ENCODE results near the gene THRB.

The THRB gene

GRCh38 chr3:24117508-24117907 is 377.1 kb downstream of the THRB start:
- Histone ChIP-seq H3K23ac (ENCODE audit: low read depth, low read length, poor library complexity) (no peak overlapping the region), H4K91ac (ENCODE audit: low read depth, low read length, poor library complexity) (no peak overlapping the region), H2AK5ac (ENCODE audit: low read depth, low read length) (no peak overlapping the region), H3K9me3 (replicated peaks in 1 of 2; ENCODE audit: control insufficient read depth in 2 of 2, insufficient read depth in 1 of 2, low read depth in 1 of 2, low read length in 2 of 2) (no peaks in the 10 kb centered on the region), H3K18ac (ENCODE audit: low read length) (no peak overlapping the region), H2BK5ac (ENCODE audit: low read length) (no peak overlapping the region), H3K14ac (ENCODE audit: low read length) (no peak overlapping the region), H3K4me1 (ENCODE audit: control insufficient read depth in 2 of 2, insufficient read depth in 1 of 2, low read depth in 1 of 2, low read length in 2 of 2) (no peaks in the 10 kb centered on the region), H2AFZ (ENCODE audit: low read length) (no peak overlapping the region), H2BK12ac (ENCODE audit: low read length) (no peak overlapping the region), H3K9ac (ENCODE audit: low read depth, low read length, poor library complexity) (no peak overlapping the region), H3K27ac (replicated peaks; ENCODE audit: low read length) (no peak overlapping the region), H3K4me3 (ENCODE audit: low read length in 2 of 2) (no peak overlapping the region), H2BK120ac (ENCODE audit: low read depth, low read length) (no peak overlapping the region), H2BK15ac (ENCODE audit: low read length) (no peak overlapping the region), H3K36me3 (replicated peaks in 1 of 2; ENCODE audit: control insufficient read depth in 2 of 2, insufficient read depth in 2 of 2, low read length in 2 of 2) (no peaks in the 10 kb centered on the region), H4K8ac (ENCODE audit: low read depth, low read length) (no peak overlapping the region), H3K4ac (ENCODE audit: low read length) (no peak overlapping the region), H3K4me2 (ENCODE audit: insufficient read depth, low read length, poor library complexity, severe bottlenecking) (no peak overlapping the region), H3K79me1 (ENCODE audit: low read depth, low read length) (no peaks in the 10 kb centered on the region), H3K27me3 (ENCODE audit: control insufficient read depth in 3 of 3, insufficient read depth in 3 of 3, low read depth in 1 of 3, low read length in 3 of 3) (no peaks in the 10 kb centered on the region)
- WGBS, 2 donors (ENCODE audit: extremely low coverage in 2 of 2, insufficient read length in 2 of 2, insufficient replicate concordance in 1 of 2), result no CpG with 5 or more reads among the region's 1 CpG
- DNase-seq (ENCODE audit: low spot score), result no peak

GRCh38 chr3:24111711-24112110 is 382.9 kb downstream of the THRB start:
- no peak overlapping the region for H3K18ac ChIP-seq (ENCODE audit: low read length)

GRCh38 chr3:24110051-24110450 is 384.6 kb downstream of the THRB start:
- Histone ChIP-seq H3K4me3 (ENCODE audit: low read length in 2 of 2) (no peak overlapping the region), H2AK5ac (ENCODE audit: low read depth, low read length) (no peak overlapping the region), H2BK120ac (ENCODE audit: low read depth, low read length) (no peak overlapping the region), H2BK15ac (ENCODE audit: low read length) (no peak overlapping the region), H4K8ac (ENCODE audit: low read depth, low read length) (no peak overlapping the region), H3K4ac (ENCODE audit: low read length) (no peak overlapping the region), H3K27me3 (ENCODE audit: control insufficient read depth in 3 of 3, insufficient read depth in 3 of 3, low read depth in 1 of 3, low read length in 3 of 3) (no peaks in the 10 kb centered on the region), H2BK12ac (ENCODE audit: low read length) (no peak overlapping the region), H3K18ac (ENCODE audit: low read length) (no peak overlapping the region), H3K4me2 (ENCODE audit: insufficient read depth, low read length, poor library complexity, severe bottlenecking) (no peak overlapping the region), H2AFZ (ENCODE audit: low read length) (no peak overlapping the region), H3K36me3 (replicated peaks in 1 of 2; ENCODE audit: control insufficient read depth in 2 of 2, insufficient read depth in 2 of 2, low read length in 2 of 2) (no peaks in the 10 kb centered on the region), H3K9ac (ENCODE audit: low read depth, low read length, poor library complexity) (no peak overlapping the region), H2BK5ac (ENCODE audit: low read length) (no peak overlapping the region), H3K4me1 (ENCODE audit: control insufficient read depth in 2 of 2, insufficient read depth in 1 of 2, low read depth in 1 of 2, low read length in 2 of 2) (no peaks in the 10 kb centered on the region), H4K91ac (ENCODE audit: low read depth, low read length, poor library complexity) (no peak overlapping the region), H3K27ac (replicated peaks; ENCODE audit: low read length) (no peak overlapping the region), H3K79me1 (ENCODE audit: low read depth, low read length) (no peaks in the 10 kb centered on the region), H3K9me3 (replicated peaks in 1 of 2; ENCODE audit: control insufficient read depth in 2 of 2, insufficient read depth in 1 of 2, low read depth in 1 of 2, low read length in 2 of 2) (no peaks in the 10 kb centered on the region), H3K14ac (ENCODE audit: low read length) (no peak overlapping the region), H3K23ac (ENCODE audit: low read depth, low read length, poor library complexity) (no peak overlapping the region)
- no peak for DNase-seq (ENCODE audit: low spot score)
- WGBS, 2 donors (ENCODE audit: extremely low coverage in 2 of 2, insufficient read length in 2 of 2, insufficient replicate concordance in 1 of 2), result no CpG with 5 or more reads among the region's 1 CpG

More at GRCh38 chr3:24111711-24112110, 382.9 kb downstream of the THRB start:
- no peaks in the 10 kb centered on the region for H3K9me3 ChIP-seq (replicated peaks in 1 of 2; ENCODE audit: control insufficient read depth in 2 of 2, insufficient read depth in 1 of 2, low read depth in 1 of 2, low read length in 2 of 2)
- no peak for DNase-seq (ENCODE audit: low spot score)
- H3K4me2 ChIP-seq (ENCODE audit: insufficient read depth, low read length, poor library complexity, severe bottlenecking), result no peak overlapping the region
- H3K23ac ChIP-seq (ENCODE audit: low read depth, low read length, poor library complexity), result no peak overlapping the region
- no peak overlapping the region for H3K27ac ChIP-seq (replicated peaks; ENCODE audit: low read length)
- no peaks in the 10 kb centered on the region for H3K79me1 ChIP-seq (ENCODE audit: low read depth, low read length)
- no peak overlapping the region for H2BK120ac ChIP-seq (ENCODE audit: low read depth, low read length)
- H2AFZ ChIP-seq (ENCODE audit: low read length), result no peak overlapping the region
- H3K14ac ChIP-seq (ENCODE audit: low read length), result no peak overlapping the region
- H3K9ac ChIP-seq (ENCODE audit: low read depth, low read length, poor library complexity), result no peak overlapping the region
- no peak overlapping the region for H2AK5ac ChIP-seq (ENCODE audit: low read depth, low read length)
- no peak overlapping the region for H3K4ac ChIP-seq (ENCODE audit: low read length)
- H3K36me3 ChIP-seq (replicated peaks in 1 of 2; ENCODE audit: control insufficient read depth in 2 of 2, insufficient read depth in 2 of 2, low read length in 2 of 2), result no peaks in the 10 kb centered on the region
- no peak overlapping the region for H2BK5ac ChIP-seq (ENCODE audit: low read length)
- H2BK15ac ChIP-seq (ENCODE audit: low read length), result no peak overlapping the region
- no peak overlapping the region for H2BK12ac ChIP-seq (ENCODE audit: low read length)
- no peak overlapping the region for H4K91ac ChIP-seq (ENCODE audit: low read depth, low read length, poor library complexity)
- no CpG with 5 or more reads among the region's 1 CpG for WGBS, 2 donors (ENCODE audit: extremely low coverage in 2 of 2, insufficient read length in 2 of 2, insufficient replicate concordance in 1 of 2)
- no peaks in the 10 kb centered on the region for H3K4me1 ChIP-seq (ENCODE audit: control insufficient read depth in 2 of 2, insufficient read depth in 1 of 2, low read depth in 1 of 2, low read length in 2 of 2)
- H3K27me3 ChIP-seq (ENCODE audit: control insufficient read depth in 3 of 3, insufficient read depth in 3 of 3, low read depth in 1 of 3, low read length in 3 of 3), result no peaks in the 10 kb centered on the region
- H4K8ac ChIP-seq (ENCODE audit: low read depth, low read length), result no peak overlapping the region
- no peak overlapping the region for H3K4me3 ChIP-seq (ENCODE audit: low read length in 2 of 2)

- H3K27ac ChIP-seq (replicated peaks; ENCODE audit: low read length), result no peak overlapping the region
These were observed 392.9 kb downstream of the THRB start for GRCh38 chr3:24101676-24102168.

More at GRCh38 chr3:24101676-24102168, 392.9 kb downstream of the THRB start:
- no peak overlapping the region for H3K4ac ChIP-seq (ENCODE audit: low read length)
- H2BK12ac ChIP-seq (ENCODE audit: low read length), result no peak overlapping the region
- DNase-seq (ENCODE audit: low spot score), result no peak
- no peak overlapping the region for H3K9ac ChIP-seq (ENCODE audit: low read depth, low read length, poor library complexity)
- H3K4me2 ChIP-seq (ENCODE audit: insufficient read depth, low read length, poor library complexity, severe bottlenecking), result no peak overlapping the region
- no peak overlapping the region for H3K14ac ChIP-seq (ENCODE audit: low read length)
- H3K36me3 ChIP-seq (replicated peaks in 1 of 2; ENCODE audit: control insufficient read depth in 2 of 2, insufficient read depth in 2 of 2, low read length in 2 of 2), result no peaks in the 10 kb centered on the region
- H2BK120ac ChIP-seq (ENCODE audit: low read depth, low read length), result no peak overlapping the region
- H2BK5ac ChIP-seq (ENCODE audit: low read length), result no peak overlapping the region
- H2AFZ ChIP-seq (ENCODE audit: low read length), result no peak overlapping the region
- no peak overlapping the region for H4K91ac ChIP-seq (ENCODE audit: low read depth, low read length, poor library complexity)
- no peaks in the 10 kb centered on the region for H3K4me1 ChIP-seq (ENCODE audit: control insufficient read depth in 2 of 2, insufficient read depth in 1 of 2, low read depth in 1 of 2, low read length in 2 of 2)
- H3K23ac ChIP-seq (ENCODE audit: low read depth, low read length, poor library complexity), result no peak overlapping the region
- H3K18ac ChIP-seq (ENCODE audit: low read length), result no peak overlapping the region
- H3K27me3 ChIP-seq (ENCODE audit: control insufficient read depth in 3 of 3, insufficient read depth in 3 of 3, low read depth in 1 of 3, low read length in 3 of 3), result no peaks in the 10 kb centered on the region
- WGBS, 2 donors (ENCODE audit: extremely low coverage in 2 of 2, insufficient read length in 2 of 2, insufficient replicate concordance in 1 of 2), result no CpG with 5 or more reads among the region's 2 CpGs
- no peak overlapping the region for H2BK15ac ChIP-seq (ENCODE audit: low read length)
- no peak overlapping the region for H2AK5ac ChIP-seq (ENCODE audit: low read depth, low read length)
- H4K8ac ChIP-seq (ENCODE audit: low read depth, low read length), result no peak overlapping the region
- no peaks in the 10 kb centered on the region for H3K79me1 ChIP-seq (ENCODE audit: low read depth, low read length)
- H3K9me3 ChIP-seq (replicated peaks in 1 of 2; ENCODE audit: control insufficient read depth in 2 of 2, insufficient read depth in 1 of 2, low read depth in 1 of 2, low read length in 2 of 2), result no peaks in the 10 kb centered on the region
- H3K4me3 ChIP-seq (ENCODE audit: low read length in 2 of 2), result no peak overlapping the region
